HG03175 (cell line): ENCODE results near the gene SCUBE3.

ENCODE experiments used
- ATAC-seq: cut with Tn5 transposase; IDR thresholded peaks from one replicate; pipeline ENCODE4 v1.9.1; 2021; ENCODE audit warnings: mild to moderate bottlenecking, moderate library complexity; ENCODE audit not compliant: unreplicated experiment

Gene SCUBE3

GRCh38 chr6:35297601-35298481, 84.1 kb downstream of the SCUBE3 start, which contains the start of gene DEF6:
DEF6 (plus strand) TSS chr6:35297818; CDS start chr6:35297857, 39 bp downstream.
- ATAC-seq, result peak; percentile 81

- ATAC-seq, result no peak
Measured at GRCh38 chr6:35298625-35299140, 84.9 kb downstream of the SCUBE3 start.

- no peak for ATAC-seq
Measured at GRCh38 chr6:35299674-35300073, 85.9 kb downstream of the SCUBE3 start.

GRCh38 chr6:35300848-35301247, 87.1 kb downstream of the SCUBE3 start:
- no peak for ATAC-seq
